ENCODE data around the gene FAR1. TPM values are rescaled to one million over a fixed set of nuclear protein-coding genes. Genes with fewer than 3 reads are reported as not detected.

Gene FAR1
- polyA plus RNA-seq, 3 donors, result 7.5 to 16.0 (median 15.1) TPM

DNA sequence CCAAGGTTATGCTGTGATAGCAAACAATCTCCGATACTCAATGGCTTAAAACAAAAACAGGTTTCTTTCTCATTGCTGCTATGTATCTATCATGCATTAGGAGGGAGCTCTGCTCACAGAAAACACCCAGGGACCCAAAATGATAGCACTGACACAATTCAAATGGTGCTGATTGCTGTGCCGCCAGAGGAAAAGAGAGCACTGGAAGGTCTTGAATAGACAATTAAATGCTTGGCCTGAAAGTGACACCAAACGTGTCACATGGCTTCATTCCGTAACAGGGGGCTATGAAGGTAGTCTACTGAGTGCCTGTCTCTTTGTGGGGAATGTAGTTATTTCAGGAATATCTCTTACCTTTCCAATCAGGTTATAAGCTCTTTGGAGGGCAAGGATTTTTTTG is 94.2 kb downstream of the FAR1 start:
- H3K27ac ChIP-seq (ENCODE audit: low read depth, low read length), result no peak overlapping the region
- WGBS, 3 donors, result 77 to 87% (median 80%) methylated on average over 4 of the region's 4 CpGs

DNA sequence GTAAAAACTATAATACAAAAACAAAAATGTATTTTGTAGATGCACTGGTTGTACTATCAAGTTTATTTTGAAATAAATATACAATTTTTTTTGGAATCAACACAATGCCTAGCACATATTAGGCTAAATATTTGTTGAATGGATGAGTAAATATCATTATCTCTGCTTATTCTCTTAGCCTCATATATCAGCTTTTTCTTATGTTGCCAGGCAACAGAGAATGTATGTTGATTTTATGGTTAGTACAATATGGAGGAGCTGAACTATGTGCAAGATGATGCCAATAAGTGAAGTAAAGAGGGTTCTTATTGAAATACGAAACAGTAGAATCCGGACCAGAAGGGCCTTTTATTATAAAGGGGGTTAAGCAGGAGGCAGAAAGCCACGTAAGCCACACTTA is 94.9 kb downstream of the FAR1 start:
- H3K27ac ChIP-seq (ENCODE audit: low read depth, low read length), result no peak overlapping the region
- 78 to 90% (median 83%) methylated on average over 3 of the region's 3 CpGs for WGBS, 3 donors

DNA sequence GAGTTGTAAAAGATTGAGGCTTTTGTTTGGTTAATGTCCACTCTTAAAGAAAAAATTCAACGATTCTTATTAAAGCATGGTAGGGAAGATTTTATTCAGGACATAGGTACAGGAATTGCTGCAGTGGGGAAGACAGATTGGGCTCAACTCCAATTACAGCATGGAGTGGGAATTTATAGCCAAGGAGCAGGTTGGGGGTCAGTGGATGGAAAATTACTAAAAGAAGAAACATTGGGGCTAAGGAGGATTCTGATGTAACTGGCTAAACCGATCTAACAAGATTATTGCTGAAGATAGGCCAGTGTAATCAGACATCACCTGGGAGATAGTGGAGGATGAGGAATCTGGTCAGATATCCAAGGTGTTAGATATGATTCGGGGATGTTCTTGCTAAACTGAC is 97.4 kb downstream of the FAR1 start:
- no peak overlapping the region for H3K27ac ChIP-seq (ENCODE audit: low read depth, low read length)
- 68 to 79% (median 75%) methylated on average over 3 of the region's 3 CpGs for WGBS, 3 donors

DNA sequence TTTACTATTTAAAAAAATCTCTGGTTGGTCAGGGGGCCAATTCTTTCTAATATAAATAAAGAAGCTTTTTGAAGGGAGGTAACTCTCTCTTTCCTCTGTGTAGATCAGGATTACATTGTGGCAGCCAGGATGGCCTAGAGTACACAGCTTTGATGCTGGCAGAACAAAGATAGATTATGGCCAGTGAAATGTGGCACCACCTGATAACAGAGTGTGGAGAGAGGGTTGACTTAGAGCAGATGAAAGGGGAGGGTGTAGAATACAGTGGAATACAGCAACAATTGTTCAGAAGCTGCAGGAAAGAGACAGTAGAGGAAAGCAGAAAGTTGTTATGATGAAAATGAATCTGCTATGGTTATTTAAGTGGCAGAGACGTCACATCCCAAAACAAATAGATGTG is 99.0 kb downstream of the FAR1 start:
- WGBS, 3 donors, result 86 to 100% (median 88%) methylated on average over 1 of the region's 1 CpG
- no peak overlapping the region for H3K27ac ChIP-seq (ENCODE audit: low read depth, low read length)

DNA sequence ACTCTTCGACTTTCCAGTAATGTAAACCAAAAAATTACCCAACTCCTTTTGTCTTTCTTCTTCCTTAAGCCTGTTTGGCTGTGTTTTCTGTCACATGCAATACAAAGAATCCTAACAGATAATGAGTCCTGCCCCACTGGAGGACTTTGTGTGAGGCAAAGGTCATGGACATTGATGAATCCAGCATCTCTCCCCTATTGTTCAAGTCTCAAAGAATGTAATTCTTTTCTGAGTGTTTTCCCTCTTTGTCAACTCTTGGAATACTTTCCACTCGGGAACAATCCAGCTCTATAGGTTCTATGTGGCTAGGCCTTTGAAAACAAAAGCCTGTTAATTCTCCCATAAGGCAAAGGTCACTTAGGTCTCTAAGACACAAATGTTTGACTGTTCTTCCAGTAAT is 100.7 kb downstream of the FAR1 start:
- H3K27ac ChIP-seq (ENCODE audit: low read depth, low read length), result no peak overlapping the region
- 62 to 76% (median 68%) methylated on average over 2 of the region's 2 CpGs for WGBS, 3 donors

DNA sequence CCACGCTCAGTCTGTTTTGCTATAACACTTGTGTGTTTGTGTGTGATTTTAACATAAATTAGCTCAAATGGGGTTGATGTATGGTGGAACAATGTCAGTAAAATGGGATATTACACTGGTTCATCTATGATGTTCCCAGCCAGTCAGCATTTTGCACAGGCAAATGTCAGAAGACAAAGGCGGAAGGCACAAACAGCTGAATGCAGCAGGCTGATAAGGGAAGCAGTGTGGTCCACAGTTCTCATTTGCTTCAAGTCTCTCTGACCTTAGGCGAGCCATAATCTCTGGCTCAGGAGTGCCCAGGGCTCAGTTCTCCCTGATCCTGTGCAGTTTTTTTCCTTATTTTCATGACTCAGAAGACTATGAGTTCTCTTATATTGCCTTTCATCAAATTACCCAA is 102.7 kb downstream of the FAR1 start:
- WGBS, 3 donors, result 85 to 92% (median 91%) methylated on average over 3 of the region's 3 CpGs

DNA sequence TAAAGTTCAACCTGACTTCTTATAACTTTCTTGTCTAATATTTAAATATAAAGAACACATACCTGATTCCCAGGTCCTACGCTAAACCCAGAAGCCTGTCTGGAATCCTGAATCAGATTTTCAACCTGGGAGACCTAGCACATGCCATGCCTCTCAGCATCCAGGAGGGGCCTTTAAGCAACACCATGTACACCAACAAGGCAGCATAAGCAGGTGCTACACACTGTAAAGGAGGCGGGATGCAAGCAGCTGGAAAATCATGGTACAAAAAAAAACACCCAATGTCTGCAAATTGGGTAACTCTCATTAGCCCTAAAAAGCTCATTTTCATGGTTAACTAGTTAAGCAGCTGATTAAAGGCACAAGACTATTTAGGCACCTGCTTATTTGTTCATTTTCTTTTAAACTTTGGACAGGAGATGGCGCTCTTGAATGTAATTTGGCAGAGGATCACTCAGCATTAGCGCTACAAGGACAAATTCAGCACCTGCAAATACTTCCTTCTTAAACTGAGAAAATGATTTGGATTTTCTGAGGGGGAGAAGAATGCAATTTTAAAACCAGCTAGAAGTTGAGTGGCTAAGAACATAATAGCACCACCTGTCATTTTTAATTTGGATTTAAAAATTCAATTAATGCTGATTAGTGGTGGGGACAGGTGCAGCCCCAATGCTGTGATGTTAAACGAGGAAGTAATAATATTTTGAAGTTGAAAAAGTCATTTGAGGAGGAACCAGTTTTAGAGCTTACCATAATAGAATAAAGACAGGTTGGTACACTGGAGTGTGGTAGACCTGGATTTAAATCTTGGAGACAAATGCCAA is 104.0 kb downstream of the FAR1 start:
- 25 to 34% (median 32%) methylated on average over 5 of the region's 5 CpGs for WGBS, 3 donors

More for the DNA sequence above, 102.7 kb downstream of the FAR1 start:
- no peak overlapping the region for H3K27ac ChIP-seq (ENCODE audit: low read depth, low read length)

DNA sequence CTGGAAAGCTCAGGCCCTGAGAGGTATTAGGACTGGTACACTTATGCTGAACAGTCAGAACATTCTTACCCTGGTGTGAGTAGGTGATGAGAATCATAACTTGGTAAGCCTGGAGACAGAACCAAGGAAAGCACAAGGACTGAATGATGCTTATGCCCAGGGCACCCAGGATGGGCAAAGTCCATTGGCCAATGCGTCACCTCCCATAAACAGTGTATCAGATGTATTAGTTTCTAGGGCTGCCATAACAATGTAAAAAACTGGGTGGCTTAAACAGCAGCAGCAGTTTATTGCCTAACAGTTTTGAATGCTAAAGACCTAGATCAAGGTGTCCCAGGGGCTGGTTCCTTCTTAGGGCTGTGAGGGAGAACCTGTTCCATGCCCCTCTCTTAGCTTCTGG is 107.0 kb downstream of the FAR1 start:
- H3K27ac ChIP-seq (ENCODE audit: low read depth, low read length), result no peak overlapping the region
- WGBS, 3 donors, result 93 to 96% (median 95%) methylated on average over 1 of the region's 1 CpG

More for the DNA sequence above, 104.0 kb downstream of the FAR1 start:
- H3K27ac ChIP-seq (ENCODE audit: low read depth, low read length), result no peak overlapping the region

DNA sequence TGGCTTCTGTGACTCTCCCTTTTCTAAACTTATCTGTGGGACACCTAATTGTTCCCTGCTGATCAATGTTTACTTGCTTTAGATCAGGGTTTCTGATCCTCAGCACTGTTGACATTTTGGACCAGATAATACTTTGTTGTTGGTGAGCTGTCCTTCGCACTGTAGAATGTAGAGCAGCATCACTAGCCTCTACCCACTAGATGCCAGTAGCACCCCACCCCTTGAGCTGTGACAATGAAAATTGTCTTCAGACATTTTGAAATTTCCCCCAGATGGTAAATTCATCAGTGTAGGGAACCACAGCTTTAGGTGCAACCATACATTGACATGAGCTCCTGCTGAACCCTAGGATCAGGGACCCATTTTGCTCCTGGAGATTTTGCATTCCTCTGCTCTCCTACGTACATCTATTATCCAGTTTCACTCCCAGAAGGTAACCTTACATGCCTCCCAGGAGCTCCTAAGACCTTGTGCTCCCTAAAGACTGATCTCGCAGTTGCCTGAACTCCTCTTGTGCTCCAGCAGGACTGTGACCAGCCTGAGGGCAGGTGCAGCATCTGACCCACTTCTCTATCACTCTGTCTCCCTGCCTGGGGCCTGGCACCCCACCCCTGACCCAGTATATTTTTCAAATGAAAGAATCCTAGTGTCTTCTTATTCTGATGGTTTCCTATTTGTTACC is 107.8 kb downstream of the FAR1 start:
- no peak overlapping the region for H3K27ac ChIP-seq (ENCODE audit: low read depth, low read length)
- 84 to 92% (median 88%) methylated on average over 3 of the region's 3 CpGs for WGBS, 3 donors

DNA sequence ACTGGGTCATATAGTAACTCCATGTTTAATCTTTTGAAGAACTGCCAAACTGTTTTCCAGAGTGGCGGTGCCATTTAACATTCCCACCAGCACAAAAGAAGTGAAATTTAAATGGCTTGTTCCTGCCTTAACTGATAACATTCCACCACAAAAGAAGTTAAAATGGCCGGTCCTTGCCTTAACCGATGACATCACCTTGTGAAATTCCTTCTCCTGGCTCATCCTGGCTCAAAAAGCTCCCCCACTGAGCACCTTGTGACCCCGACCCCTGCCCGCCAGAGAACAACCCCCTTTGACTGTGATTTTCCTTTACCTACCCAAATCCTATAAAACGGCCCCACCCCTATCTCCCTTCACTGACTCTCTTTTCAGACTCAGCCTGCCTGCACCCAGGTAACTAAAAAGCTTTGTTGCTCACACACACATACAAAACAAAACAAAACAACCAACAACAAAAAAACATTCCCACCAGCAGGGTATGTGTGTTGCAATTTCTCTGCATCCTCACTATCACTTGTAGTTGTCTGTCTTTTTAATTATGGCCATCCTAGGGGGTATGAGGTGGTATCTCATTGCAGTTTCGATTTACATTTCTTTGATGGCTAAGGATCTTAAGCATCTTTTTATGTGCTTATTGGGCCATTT is 109.0 kb downstream of the FAR1 start:
- WGBS, 3 donors, result 27 to 44% (median 31%) methylated on average over 7 of the region's 7 CpGs

DNA sequence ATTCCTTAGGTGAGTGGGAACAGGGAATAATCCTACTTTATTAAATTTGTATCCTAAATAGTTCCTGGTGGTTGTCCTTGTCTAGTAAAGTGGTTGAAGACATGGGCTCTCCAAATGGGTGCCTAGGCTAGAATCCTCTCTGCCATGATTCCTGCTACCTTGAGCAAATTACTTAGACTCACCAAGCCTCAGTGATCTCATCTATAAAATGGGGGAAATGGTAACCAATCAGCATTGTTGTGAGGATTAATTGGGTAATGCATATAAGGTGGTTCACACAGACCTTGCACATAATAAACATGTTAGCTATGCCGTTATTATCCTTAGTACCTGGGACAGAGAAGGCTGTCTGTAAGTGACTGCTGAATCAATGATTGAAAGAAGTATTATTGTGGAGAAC is 109.9 kb downstream of the FAR1 start:
- 68 to 91% (median 70%) methylated on average over 1 of the region's 1 CpG for WGBS, 3 donors
- no peak overlapping the region for H3K27ac ChIP-seq (ENCODE audit: low read depth, low read length)

More for the DNA sequence above, 109.0 kb downstream of the FAR1 start:
- H3K27ac ChIP-seq (ENCODE audit: low read depth, low read length), result no peak overlapping the region

DNA sequence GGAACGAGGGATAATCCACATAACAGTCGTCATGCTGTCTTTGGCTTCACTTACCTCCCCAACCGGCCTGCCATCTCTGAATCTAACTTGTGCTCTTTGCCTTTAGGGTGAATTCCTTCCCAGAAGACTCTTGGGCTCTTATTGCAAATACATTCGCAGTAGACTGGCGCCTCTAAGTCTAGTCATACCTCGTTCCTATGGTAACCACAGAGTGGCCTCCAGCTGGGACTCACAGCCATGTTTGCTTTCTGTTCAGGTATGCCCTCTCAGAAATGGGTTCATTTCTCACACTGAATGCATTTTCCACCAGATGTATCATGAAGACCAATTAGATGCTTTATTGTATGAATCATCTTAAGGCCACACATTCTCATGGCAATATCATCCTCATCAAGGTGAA is 112.7 kb downstream of the FAR1 start:
- H3K27ac ChIP-seq (ENCODE audit: low read depth, low read length), result no peak overlapping the region
- 87 to 91% (median 89%) methylated on average over 6 of the region's 6 CpGs for WGBS, 3 donors

Other genes starting within 250 kb of the FAR1 start
- 10 to 100 TPM in 2 of 3 donors, 1 to 10 TPM in 1; 7.5 to 14.3 (median 10.8) TPM for gene BTBD10, start 205.4 kb upstream of the FAR1 start, polyA plus RNA-seq
- not detected for gene PTH, start 172.7 kb upstream of the FAR1 start, polyA plus RNA-seq

Data from adipose tissue (tissue), 3 donors.